Measurements from ENCODE around the gene FAF2.

DNA sequence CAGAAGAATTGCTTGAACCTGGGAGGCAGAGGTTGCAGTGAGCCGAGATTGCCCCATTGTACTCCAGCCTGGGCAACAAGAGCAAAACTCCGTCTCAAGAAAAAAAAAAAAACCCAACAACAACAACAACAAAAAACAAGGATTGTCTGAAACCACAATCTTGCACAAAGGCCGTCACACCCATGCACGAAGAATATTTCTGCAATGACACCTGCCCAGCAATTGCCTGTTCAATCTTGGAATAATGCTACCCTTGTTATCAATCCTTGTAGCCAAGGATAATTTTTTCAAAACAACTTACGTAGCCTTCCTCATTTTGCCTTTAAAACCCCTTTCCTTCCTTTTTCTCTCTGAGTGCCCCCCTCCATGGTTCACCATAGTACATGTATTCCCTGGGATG lies 28.1 kb upstream of the FAF2 start:
- TF ChIP-seq GATA2 (IDR thresholded peaks at IDR 0.05; ENCODE audit: low read depth, low read length) (no peak), GATA3 (IDR thresholded peaks at IDR 0.05; ENCODE audit: low read depth, low read length) (no peak)
